ENCODE measurements around the gene DHCR7.

DHCR7 gene

DNA sequence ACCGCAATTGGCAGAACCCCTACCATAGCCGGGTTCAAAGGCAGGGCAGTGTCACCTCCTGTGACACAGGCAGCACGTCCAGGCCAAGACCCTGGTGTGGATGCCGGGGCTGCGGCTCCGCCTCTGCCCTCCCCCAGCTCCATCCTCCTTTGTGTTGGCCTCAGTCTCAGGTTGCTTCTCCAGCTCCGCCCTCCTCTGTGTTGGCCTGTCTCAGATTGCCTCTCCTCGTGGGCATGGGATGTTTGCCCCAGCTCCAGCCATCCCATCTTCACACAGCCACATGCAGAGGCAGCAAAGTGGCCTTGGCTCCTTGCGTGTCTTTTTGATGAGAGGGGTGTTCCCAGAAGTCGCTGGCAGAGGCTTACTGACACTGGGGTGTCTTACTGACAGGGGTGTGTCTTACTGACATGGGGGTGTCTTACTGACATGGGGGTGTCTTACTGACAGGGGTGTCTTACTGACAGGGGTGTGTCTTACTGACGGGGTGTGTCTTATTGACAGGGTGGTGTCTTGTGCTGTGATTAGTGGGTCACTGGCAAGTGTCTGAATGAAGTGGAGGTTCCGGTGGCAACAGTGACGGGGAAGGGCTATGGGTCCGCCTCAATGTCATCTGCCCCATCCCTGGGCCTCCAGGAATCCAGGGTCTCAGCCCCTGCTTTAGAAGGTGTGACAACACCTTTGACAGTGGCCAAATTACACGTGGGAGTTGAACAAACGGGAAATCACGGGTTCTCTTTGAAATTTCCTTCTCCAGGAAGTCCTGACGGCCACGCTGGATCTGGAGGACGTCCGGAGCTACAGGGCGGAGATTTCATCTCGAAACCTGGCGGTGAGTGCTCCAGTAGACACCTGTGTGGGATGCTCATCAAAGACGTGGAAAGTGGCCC, 29.7 kb upstream of the DHCR7 start:
- DNase-seq: no peak

DNA sequence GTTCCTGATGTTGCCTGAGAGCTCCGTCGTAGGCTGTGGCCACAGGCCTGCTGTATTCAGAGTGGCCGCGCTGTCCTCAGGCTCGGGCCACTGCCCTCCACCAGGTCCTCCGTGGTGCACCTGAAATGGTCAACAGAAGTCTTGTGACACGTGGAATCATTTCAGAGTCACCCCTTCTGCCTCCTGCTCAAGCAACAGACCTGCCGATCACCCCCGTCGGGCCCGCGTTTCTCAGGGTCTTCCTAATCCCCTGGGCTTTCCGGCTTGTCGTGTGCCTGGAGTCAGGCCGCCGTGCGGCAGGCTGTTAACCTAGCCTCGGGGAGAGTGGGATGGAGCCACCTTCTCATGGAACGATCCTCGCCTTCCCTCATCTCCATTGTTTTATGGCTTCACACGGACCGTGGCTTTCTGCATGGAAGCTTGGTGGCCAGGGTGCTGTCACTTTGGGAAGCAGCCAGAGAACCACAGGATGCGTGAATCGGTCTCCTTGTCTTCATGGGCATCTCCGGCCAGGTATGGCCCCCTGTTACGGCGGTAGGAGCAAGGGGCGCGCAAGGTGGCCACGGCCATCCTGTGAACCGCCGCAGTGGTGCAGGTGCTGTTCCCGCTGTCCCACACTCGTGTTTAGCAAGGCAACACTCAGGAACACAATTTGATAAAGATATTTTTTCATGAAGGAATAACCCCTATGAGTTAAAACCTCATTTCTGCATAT, 28.9 kb upstream of the DHCR7 start:
- no peak for DNase-seq

DNA sequence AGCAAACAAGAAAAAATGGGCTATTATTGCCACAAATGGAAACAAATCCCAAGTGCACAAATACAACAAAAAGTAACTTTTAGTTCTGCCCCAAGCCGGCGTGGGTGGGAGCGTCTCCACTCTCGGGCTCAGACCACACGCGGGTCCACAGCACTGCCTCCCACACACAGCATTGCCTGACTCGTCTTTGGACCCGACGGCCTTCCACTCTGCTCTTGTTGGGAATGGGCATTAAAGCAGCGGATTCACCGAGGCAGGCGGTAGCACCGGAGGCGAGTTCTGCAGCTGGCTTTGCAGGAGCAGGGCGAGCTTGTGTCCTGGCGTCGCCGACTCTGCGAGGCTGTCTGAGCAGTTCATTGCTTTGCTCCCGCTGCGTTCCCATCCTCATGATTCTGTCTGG, 27.8 kb upstream of the DHCR7 start:
- no peak for DNase-seq

DNA sequence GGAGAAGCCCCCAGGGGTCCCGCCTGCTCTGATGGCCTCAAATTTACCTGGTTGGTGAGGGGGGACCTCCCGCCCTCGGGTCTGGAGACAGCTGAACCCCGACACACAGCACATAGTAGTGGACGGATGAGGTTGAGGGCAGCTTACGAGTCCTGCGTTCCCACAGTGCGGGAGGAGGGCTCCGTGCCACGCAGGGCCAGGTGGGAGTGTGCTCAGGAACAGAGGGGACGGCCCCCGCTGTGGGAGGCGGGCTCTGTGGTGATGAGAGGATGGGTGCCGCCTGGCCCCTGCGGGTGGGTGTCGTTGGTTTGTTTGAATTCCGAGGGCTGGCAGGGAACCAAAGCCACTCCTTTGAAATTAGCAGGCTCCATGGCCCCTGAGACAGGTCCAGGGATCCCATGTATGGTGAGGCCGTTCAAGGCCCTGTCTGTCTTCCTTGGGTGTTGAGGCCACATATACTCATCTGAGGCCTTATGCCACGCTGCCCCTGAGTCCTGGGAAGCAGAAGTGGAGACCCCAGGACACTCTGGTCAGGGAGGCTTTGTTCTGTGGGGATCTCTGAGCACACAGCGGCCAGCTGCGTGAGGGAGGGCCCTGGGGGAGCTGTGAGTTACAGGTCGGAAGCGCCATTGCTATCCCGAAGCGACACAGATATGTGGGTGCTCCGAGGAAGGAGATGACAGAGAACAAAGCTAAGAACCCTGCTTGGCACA, 26.7 kb upstream of the DHCR7 start:
- no peak for DNase-seq

DNA sequence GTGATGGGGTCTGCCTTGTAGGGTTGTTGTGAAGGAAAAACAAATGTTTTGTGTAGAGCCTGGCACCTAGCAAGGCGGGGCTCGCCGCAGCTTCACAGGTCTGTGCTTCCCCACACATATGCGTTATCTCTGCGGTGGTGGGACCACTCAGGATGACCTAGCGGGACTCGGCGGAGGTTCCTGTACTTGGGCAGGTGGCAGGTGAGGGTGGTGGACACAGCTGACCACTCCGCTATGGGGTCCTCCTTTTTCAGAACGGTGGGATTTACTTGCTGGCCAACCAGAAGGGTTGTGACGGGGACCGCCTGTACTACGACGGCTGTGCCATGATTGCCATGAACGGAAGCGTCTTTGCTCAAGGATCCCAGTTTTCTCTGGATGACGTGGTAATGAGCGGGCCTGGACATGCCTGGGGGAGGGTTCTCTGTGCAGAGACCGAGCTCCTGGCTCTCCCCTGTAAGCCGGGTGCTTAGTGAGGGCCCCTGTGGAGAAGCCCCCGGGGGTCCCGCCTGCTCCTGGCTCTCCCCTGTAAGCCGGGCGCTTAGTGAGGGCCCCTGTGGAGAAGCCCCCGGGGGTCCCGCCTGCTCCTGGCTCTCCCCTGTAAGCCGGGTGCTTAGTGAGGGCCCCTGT, 26.1 kb upstream of the DHCR7 start:
- DNase-seq: no peak

DNA sequence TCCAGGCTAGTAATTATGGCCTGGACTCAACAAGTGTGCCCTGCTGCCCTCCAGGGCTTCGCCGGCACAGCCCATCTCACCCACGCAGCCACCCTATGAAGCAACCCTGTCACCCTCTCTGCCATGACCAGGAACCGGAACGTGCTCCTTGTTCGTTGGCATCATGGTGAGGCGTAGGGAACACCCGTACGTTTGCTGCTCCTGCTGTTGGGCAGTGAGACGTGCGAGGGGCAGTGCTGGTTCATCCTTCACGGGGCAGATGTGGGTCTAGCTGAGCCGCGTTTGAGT, 25.5 kb upstream of the DHCR7 start:
- no peak for DNase-seq

DNA sequence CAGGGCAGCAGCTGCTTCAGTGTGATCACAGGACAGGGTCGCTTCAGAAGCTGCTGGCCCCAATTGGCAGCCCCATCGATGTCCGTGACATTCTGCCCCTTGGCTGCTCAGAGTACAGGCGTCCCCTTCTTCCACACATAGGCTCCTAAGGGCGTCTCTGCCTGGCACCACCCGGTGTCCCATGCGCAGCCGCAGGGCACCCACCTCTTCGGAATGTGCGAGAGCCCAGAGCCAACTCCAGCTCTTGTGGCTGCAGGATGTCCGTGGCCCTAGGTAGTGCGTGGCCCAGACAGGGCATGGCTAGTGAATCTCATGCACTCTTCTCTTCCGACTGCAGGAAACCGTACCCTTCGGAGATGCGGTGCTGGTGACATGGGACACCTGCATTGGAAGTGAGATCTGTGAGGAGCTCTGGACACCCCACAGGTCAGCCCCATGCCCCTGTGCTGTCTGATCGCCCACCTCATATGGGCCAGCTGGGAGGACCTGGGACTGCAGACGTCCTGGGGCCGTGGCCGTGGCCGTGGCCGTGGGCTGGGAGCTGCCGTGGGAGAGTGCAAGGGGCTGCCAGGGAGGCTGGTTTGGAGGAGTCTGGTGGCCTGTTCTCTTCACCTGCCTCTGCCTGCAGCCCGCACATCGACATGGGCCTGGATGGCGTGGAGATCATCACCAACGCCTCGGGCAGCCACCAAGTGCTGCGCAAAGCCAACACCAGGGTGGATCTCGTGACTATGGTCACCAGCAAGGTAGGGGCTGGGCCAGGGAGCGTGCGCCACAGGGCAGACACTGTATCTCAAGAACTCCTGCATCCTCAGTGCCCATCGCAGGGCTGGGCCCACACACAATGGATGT, 25.0 kb upstream of the DHCR7 start:
- DNase-seq: no peak

DNA sequence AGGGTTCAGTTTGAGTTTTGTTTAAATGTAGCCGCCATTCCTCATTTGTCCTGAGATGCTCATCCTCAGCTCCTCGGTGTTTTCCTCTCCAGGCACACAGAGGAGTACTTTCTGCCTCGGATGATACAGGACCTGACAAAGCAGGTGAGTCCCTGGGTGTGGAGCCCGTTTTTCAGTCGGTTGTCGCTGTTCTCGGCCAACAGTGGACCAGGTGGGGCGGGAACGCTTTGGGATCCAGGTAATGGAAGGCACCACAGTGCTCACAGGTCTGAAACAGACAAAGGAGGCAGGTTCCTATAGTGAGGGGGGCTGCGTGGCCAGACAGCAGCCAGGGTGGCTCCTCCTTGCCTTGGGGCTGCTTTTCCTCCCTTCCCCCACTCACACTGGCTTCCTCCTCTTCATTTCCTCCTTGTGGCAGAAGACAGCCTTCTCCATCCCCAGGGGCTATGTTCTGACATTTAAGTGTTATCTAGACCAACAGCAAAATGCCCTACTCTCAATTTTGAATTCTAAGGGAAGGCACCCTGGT, 24.2 kb upstream of the DHCR7 start:
- no peak for DNase-seq

DNA sequence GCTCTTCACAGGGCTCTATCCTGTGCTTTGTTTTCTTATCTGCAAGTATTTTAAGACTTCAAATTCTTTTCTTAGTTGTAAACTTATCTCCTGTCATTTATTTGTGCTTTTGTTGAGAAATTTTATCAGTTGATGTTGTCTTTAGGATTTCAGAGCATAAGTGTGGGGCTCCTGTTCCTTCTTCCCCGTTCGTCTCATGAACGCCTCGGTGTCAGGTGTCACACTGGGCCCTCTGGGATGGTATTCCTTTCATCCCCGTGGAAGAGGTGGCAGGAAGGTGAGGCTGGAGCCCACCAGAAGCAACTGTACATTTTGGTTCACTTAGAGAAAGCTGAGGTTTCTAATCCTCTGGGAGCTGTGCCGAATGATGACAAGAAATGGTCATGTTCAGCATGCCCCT, 22.8 kb upstream of the DHCR7 start:
- no peak for DNase-seq

DNA sequence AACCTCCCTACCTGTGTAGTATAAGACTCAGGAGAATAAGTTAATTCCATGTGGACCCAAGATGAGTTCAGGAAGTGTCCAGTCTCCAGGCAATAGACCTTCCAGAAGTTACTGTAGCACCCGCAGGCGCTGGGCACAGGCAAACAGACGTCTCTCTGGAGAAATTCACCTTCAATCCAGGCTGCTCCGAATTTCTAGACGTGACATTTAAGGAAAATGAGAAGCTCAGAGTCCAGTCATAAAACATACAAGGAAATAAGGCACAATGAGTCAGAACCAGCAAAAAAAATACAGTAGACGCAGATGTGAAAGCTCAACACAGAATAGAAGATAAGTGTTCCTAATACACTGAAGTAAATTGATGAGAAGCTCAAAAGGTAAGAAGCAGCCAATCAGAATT, 19.0 kb upstream of the DHCR7 start:
- DNase-seq: no peak

DNA sequence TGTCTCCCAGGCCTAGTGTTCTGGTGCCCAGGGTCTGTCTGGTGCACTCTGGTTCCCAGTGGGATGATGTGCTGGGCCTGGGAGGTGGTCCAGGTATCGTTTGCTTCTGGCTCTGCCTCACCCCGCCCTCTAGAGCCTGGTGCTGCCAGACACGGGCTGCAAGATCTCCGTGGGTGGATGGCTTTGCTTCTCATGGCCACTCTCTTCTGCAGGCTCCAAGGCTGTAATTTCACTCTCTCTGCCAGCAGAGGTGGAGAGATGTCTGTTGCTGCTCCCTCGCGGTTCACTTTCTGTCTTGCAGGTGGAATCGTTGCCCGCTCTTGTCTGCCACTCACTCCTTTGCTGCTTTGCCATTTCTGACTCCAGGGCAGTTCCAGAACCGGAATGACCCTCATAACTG, 18.2 kb upstream of the DHCR7 start:
- DNase-seq: no peak

DNA sequence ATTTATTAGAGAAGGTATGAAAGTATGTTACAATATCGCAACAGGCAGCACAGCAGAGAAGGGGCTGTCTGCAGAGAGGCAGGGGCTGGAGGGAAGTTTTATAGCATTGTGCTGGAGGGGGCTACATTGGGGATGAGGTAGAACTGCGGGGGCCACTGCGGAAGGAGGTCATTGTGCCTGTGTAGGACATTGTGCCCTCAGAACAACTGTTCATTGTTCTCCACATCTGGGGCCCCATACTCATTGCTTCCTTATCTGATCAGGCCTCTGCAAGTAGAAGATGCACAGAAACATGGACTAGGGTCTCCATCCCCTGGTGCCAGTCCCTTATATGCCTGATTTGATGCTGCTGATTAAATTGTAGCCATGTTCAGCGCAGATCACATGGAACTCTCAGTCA, 16.9 kb upstream of the DHCR7 start:
- no peak for DNase-seq

DNA sequence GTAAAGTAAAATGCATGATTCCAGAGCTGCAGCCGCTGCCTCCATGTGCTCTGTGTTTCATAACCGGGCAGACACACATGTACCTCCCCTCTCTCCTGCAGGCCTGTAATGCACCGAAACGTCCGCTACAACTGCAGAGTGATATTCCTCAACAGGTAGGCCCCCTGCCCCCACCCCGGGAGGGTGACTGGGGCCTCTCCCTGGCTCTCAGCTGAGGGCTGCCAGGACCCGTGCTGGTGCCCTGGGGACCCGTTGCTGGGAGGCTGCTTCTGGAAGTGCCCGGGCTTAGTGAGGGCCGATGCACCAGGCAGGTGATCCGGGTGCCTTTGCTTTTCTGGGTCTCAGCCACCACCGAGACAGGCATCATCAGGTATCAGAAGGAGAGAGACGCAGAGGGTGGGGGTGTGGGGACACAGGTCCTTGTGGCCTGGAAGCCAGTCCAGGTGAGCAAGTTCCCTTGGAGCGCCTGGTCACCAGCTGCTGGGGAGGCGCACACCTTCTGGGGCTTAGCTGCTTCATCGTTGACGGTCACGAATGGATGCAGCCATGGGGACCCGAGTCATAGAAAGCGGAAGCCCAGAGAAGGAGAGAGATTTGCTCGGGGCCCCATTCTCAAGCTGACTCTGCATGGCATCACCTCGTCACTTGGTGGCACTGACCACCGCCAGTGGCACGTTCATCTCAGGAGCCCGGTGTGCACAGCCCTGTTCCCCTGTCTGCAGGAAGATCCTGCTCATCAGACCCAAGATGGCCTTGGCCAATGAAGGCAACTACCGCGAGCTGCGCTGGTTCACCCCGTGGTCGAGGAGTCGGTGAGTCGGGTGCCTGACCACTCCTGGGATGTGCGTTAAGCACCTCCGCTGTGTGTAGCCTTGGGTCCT, 15.4 kb upstream of the DHCR7 start:
- no peak for DNase-seq

DNA sequence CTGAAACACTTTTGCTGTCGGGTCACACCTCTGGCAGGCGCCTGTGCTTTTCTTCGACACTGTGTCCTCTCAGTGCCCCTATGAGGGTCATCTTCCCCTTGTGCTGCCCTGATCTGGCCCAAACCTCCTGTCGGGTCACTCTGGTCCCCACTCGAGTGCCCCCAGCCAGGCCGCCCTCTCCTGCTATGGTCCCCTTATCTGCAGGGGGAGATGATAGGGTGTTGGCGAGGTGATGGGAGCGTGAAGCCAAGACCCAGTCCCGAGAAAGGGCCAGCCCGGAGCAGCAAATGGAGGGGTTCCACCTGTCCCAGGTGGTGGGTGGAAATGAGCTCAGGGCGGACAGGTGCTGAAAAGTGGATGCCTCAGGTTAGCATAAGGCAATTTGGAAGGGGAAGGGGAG, 14.5 kb upstream of the DHCR7 start:
- DNase-seq: no peak

DNA sequence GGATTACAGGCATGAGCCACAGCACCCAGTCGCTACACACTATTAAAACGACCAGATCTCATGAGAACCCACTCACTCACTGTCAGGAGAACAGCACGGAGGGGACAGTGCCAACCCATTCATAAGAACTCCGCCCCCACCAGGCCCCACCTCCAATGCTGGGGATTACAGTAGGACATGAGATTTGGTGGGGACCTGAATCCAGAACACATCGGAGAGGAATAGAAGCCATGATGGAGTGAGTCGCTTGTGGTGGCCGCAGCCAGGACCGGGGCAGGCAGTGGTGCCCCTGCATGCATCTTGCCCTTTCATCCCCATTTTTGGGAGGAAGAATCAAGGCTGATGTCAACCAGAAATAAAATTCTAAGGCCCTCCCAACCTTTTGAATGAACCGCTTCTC, 13.5 kb upstream of the DHCR7 start:
- DNase-seq: no peak

DNA sequence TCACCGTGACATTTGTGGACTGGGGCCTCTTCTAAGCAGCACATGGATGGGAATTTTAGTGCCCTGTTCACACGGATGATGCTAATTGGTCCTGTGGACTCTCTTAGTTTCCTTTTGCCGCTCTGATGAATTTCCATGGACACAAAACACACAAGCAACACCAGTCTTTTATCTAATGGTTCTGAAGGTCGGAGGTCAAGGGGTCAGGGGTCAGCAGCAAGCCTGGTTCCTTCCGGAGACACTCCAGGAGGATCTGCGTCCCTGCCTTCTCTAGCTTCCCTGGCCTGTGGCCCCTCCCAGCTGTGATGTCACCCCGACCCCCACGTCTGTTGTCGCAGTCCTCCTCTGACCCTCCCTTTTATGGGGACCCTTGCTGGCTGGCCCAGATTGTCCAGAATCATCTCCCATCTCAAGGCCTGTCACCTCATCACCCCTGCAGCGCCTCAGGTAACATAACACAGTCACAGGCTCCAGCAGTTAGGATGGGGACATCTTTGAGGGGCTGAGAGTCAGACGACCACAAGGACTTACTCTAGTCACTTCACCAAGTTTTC, 11.7 kb upstream of the DHCR7 start:
- no peak for DNase-seq

DNA sequence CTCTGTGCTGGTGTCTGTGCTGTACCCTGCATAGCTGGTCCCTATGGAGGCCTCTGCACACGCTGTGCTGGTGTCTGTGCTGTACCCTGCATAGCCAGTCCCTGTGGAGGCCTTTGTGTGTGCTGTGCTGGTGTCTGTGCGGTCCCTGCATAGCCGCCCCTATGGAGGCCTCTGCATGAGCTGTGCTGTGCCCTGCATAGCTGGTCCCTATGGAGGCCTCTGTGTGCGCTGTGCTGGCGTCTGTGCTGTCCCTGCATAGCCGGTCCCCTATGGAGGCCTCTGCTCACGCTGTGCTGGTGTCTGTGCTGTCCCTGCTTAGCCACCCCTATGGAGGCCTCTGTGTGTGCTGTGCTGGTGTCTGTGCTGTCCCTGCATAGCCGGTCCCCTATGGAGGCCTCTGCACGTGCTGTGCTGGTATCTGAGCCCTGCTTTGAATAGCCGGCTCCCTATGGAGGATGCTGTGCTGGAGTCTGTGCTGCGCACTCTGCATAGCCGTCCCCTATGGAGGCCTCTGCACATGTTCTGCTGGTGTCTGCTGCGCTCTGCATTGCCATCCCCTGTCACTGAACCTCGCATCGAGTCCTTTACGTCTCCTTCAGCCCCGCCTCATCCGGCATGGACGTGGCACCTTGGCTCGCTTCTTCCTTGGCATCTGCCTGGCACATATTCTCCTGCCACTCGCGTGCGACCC, 11.0 kb upstream of the DHCR7 start:
- no peak for DNase-seq

DNA sequence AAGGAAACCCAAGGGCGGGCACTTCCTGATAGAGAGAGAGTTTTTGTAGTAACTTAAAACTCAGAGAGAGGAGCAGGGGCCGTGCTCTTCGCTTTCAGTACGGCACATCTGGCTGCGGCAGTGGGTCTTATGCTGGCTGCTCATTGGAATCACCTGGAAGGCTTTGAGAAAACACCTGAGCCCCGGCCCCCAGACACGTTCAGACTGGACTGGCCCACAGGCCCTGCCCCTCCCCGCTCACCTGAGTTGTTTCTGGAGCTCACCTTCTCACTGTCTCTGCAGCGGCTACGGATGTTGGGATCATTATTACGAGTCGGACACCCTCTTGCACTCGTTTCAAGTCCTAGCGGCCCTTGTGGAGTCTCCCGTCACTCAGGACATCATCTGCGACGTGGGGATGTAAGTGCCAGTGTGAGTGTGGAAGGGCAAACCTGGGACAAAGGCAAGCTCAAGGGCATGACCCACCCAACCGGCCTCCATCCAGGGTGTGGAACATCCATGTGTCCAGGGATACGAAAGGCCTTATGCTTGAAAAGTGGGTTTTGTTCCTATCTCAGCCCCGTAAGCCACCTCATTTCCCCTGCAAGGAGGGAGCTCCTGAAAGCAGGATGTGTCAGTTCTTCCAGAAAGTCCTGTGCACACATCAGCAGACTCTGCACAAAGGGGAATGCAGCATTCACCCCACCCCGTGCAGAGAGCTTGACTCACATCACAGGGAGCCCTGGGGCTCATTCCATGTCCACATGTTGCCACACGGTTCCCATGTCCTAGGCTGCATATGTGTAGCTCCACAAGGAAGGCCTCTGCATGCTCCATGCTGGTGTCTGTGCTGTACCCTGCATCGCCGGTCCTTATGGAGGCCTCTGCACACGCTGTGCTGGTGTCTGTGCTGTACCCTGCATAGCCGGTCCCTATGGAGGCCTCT, 10.2 kb upstream of the DHCR7 start:
- DNase-seq: no peak

DNA sequence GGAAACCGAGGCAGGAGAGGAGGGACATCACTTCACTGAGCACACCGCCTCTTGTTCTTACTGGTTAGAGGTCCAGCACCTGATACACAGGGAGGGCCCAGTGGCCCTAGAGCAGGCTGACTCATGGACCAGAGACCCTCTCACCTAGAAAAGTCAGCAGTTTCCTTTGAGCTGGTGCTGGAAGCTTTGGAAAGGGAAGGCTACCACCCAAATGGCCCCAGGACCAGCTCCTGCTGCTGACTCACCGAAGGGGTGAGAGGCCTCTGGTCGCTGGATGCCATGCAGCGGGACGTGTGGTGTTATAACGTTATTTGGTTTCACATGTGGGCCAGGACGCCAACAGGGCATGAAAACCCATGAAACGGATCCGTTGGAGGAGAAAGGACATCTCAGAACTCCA, 8.6 kb upstream of the DHCR7 start:
- no peak for DNase-seq
